SK-N-SH (cell line): Measurements from ENCODE around the gene GABRG3. TPM values are rescaled to one million over a fixed set of nuclear protein-coding genes. Genes with fewer than 3 reads are reported as not detected.
A peak's percentile ranks its signal among the peaks of the same experiment; 100 is the strongest.

Experiments used
- CTCF ChIA-PET: fragments of 300-600, 350-600 bp; formaldehyde crosslinking; extraction: SDS; loops from one replicate; lab custom pipeline; 2021; lab: Yijun Ruan, JAX
- POLR2A ChIA-PET: fragments of 350-600 bp; sonication (Branson Sonifier 250); formaldehyde crosslinking; extraction: SDS; loops from one replicate; lab custom pipeline; 2020; ENCODE audit warnings: antibody characterized with exemption, inconsistent platforms; lab: Yijun Ruan, JAX
- DNase-seq: peaks from one replicate; pipeline ENCODE4 v3.0.0; 2012
- H2AFZ ChIP-seq: fragments of 200-600 bp; sonication (generic); 2 replicates; pipeline ENCODE4 v1.8.1; 2016; ENCODE audit warnings: antibody characterized with exemption, mild to moderate bottlenecking, low read depth
- H3F3A ChIP-seq: fragments of 200-600 bp; sonication (generic); replicated peaks from 2 replicates; pipeline ENCODE3; 2016; ENCODE audit warnings: antibody characterized with exemption, mild to moderate bottlenecking; ENCODE audit not compliant: insufficient read depth
- H3K27ac ChIP-seq, 2 experiments: fragments of 200-500 bp in 1 of 2; fragments of 200-600 bp in 1 of 2; sonication (Bioruptor generic) in 1 of 2; sonication (generic), shearing (Covaris generic) in 1 of 2; 2 replicates each; pipeline versions ENCODE4 v1.5.1 to v1.6.1; 2014 to 2016; ENCODE audit warnings: low read depth in 2 of 2, inconsistent platforms in 1 of 2, low read length in 1 of 2, mild to moderate bottlenecking in 1 of 2, mixed read lengths in 1 of 2
- H3K27me3 ChIP-seq: fragments of 200-600 bp; sonication (generic), shearing (Covaris generic); 2 replicates; pipeline ENCODE4 v1.6.1; 2016; ENCODE audit warnings: mixed run types; ENCODE audit not compliant: insufficient read depth
- H3K36me3 ChIP-seq, 2 experiments: fragments of 200-500 bp in 1 of 2; fragments of 200-600 bp in 1 of 2; sonication (Bioruptor generic) in 1 of 2; sonication (generic) in 1 of 2; replicated peaks in 1 of 2; 2 replicates each; pipeline versions ENCODE3 to v1.5.1; 2014 to 2016; ENCODE audit warnings: low read length in 1 of 2, mild to moderate bottlenecking in 1 of 2; ENCODE audit not compliant: insufficient read depth in 2 of 2, control insufficient read depth in 1 of 2
- H3K4me1 ChIP-seq, 2 experiments: fragments of 200-500 bp in 1 of 2; fragments of 200-600 bp in 1 of 2; sonication (Bioruptor generic) in 1 of 2; sonication (generic), shearing (Covaris generic) in 1 of 2; 2 replicates each; pipeline versions ENCODE4 v1.5.1 to v1.6.1; 2014 to 2016; ENCODE audit warnings: low read depth in 1 of 2, low read length in 1 of 2, mixed run types in 1 of 2; ENCODE audit not compliant: insufficient read depth in 2 of 2, control insufficient read depth in 1 of 2
- H3K4me2 ChIP-seq: fragments of 200-600 bp; sonication (generic), shearing (Covaris generic); 2 replicates; pipeline ENCODE4 v1.6.1; 2017; ENCODE audit warnings: mixed run types
- H3K4me3 ChIP-seq, 2 experiments: fragments of 200-500 bp in 1 of 2; fragments of 200-600 bp in 1 of 2; sonication (Bioruptor generic) in 1 of 2; sonication (generic), shearing (Covaris generic) in 1 of 2; 2 replicates each; pipeline versions ENCODE4 v1.5.1 to v1.8.1; 2014 to 2016; ENCODE audit warnings: low read depth in 2 of 2, inconsistent platforms in 1 of 2, low read length in 1 of 2, mild to moderate bottlenecking in 1 of 2, mixed read lengths in 1 of 2, moderate library complexity in 1 of 2
- H3K79me2 ChIP-seq: fragments of 200-600 bp; sonication (generic); 2 replicates; pipeline ENCODE4 v1.8.1; 2017; ENCODE audit warnings: mild to moderate bottlenecking; ENCODE audit not compliant: insufficient read depth
- H3K9ac ChIP-seq: fragments of 200-600 bp; sonication (generic); 2 replicates; pipeline ENCODE4 v1.6.1; 2017; ENCODE audit warnings: mixed run types
- H3K9me2 ChIP-seq: fragments of 200-600 bp; sonication (generic); 2 replicates; pipeline ENCODE4 v1.6.1; 2017; ENCODE audit warnings: mixed run types
- H3K9me3 ChIP-seq: fragments of 200-600 bp; sonication (generic); 2 replicates; pipeline ENCODE4 v1.6.1; 2017; ENCODE audit warnings: mixed run types, mild to moderate bottlenecking, moderate library complexity
- H4K20me1 ChIP-seq: fragments of 200-600 bp; sonication (generic); 2 replicates; pipeline ENCODE4 v1.6.1; 2017; ENCODE audit warnings: mild to moderate bottlenecking, mixed run types; ENCODE audit not compliant: insufficient read depth
- ELF1 ChIP-seq: IDR thresholded peaks from 2 replicates; pipeline ENCODE4 v1.4.0; 2012
- FOXM1 ChIP-seq: IDR thresholded peaks from 2 replicates; pipeline ENCODE4 v1.4.0; 2012; ENCODE audit warnings: low read depth, mild to moderate bottlenecking
- GATA2 ChIP-seq: sonication (generic); formaldehyde crosslinking; IDR thresholded peaks from 2 replicates; pipeline ENCODE4 v1.5.0; 2020; ENCODE audit warnings: mild to moderate bottlenecking, missing genetic modification reagents
- MEF2A ChIP-seq: IDR thresholded peaks from 2 replicates; pipeline ENCODE4 v1.4.0; 2012; ENCODE audit warnings: low read depth, borderline replicate concordance
- RCOR1 ChIP-seq: fragments of 150-350 bp; IDR thresholded peaks from 2 replicates; pipeline ENCODE4 v1.6.1; 2017; ENCODE audit warnings: antibody characterized with exemption, low read length
- RFX5 ChIP-seq: IDR thresholded peaks from 2 replicates; pipeline ENCODE4 v1.6.1; 2012; ENCODE audit warnings: mild to moderate bottlenecking, improper control_type of control experiment, low read length
- SMC3 ChIP-seq: IDR thresholded peaks from 2 replicates; pipeline ENCODE4 v1.6.1; 2012; ENCODE audit warnings: low read depth, low read length, improper control_type of control experiment
- WGBS: methylation state at CpG from one replicate; pipeline ENCODE4 v1.1.6; 2017; ENCODE audit warnings: low lambda C conversion rate; 5-methylcytosine and 5-hydroxymethylcytosine counted together
- polyA plus RNA-seq, 3 experiments: library from polyadenylated mRNA; depleted of rRNA; stranded (reverse); fragments of >200 nt; gene quantifications; 2 replicates each; pipeline ENCODE4 v1.2.3, GENCODE V29; 2012

Gene GABRG3
- polyA plus RNA-seq, 1 of the 3 experiments (the other 2 are of a cell fraction) = not detected

DNA sequence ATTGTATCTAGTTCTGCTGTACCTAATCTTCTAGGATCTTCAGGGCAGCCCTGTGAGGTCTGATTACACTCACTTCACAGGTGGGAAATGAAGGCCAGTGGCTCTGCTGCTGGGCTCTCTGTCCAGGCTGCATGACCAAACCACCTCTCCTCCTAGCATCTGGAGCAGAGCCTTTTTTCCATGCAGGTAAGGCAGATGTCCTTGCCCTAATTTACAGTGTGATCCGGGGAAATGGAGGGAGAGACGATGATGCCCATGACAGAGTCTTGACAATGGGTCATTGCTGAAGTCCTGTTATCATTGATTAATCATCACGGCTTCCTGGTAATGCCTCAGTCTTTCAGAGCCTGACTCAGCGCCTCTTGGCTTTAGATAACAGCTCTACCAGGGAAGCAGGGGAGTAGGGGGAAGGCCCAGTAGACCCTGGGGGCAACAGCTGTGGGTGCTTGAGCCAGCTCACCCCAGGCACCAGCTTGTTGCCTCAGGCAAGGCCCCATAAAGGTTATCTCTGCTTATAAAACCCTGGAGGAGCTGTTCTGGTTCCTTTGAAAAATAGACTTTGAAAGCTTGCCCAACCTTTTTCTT lies 153.4 kb downstream of the GABRG3 start:
- no peaks in the 10 kb centered on the region for H3K36me3 ChIP-seq
- 3% methylated on average over 4 of the region's 4 CpGs for WGBS
- H3K9ac ChIP-seq = no peak overlapping the region
- no peaks in the 10 kb centered on the region for H3K9me2 ChIP-seq
- no peaks in the 10 kb centered on the region for H3K79me2 ChIP-seq
- H3K4me2 ChIP-seq = no peak overlapping the region
- peaks cover 0 to 55% of the 10 kb centered on the region in 2 experiments; a peak in 2 of 4 replicates for H3K4me1 ChIP-seq
- H3F3A ChIP-seq = no peaks in the 10 kb centered on the region
- H3K27me3 ChIP-seq = no peaks in the 10 kb centered on the region
- no peaks in the 10 kb centered on the region for H3K9me3 ChIP-seq
- H2AFZ ChIP-seq = no peak overlapping the region
- ChIA-PET CTCF (interaction anchor here (1.5 to 1.7 kb wide), 2 partner anchors 65 to 235 kb away, joined by 3 to 8 read pairs; no protein-coding TSS in a partner anchor), POLR2A (no interaction called here)
- H3K4me3 ChIP-seq = no peak overlapping the region
- peak overlapping the region in 1 of 2 experiments; percentile 55; a peak in 2 of 4 replicates for H3K27ac ChIP-seq
- TF ChIP-seq GATA2 = peak; percentile 47
- no peak for TF ChIP-seq RCOR1
- TF ChIP-seq RFX5 = no peak
- H4K20me1 ChIP-seq = no peaks in the 10 kb centered on the region
- peak; percentile 22 for DNase-seq

- H3K4me1 ChIP-seq = peaks cover 0 to 47% of the 10 kb centered on the region in 2 experiments; a peak in 2 of 4 replicates
- WGBS = 63% methylated on average over 3 of the region's 3 CpGs
- ChIA-PET POLR2A (no interaction called here), CTCF (interaction anchor here (1.5 to 1.7 kb wide), 2 partner anchors 65 to 234 kb away, joined by 3 to 8 read pairs; no protein-coding TSS in a partner anchor)
- DNase-seq = no peak
- no peaks in the 10 kb centered on the region for H4K20me1 ChIP-seq
- no peak overlapping the region for H3K4me3 ChIP-seq
- no peaks in the 10 kb centered on the region; the same call in 1 of the 2 replicates for H3K9me3 ChIP-seq
- H3K9me2 ChIP-seq = no peaks in the 10 kb centered on the region
- H3K36me3 ChIP-seq = no peaks in the 10 kb centered on the region
- H2AFZ ChIP-seq = no peak overlapping the region
- H3K4me2 ChIP-seq = no peak overlapping the region
- no peaks in the 10 kb centered on the region for H3F3A ChIP-seq
- no peak overlapping the region for H3K9ac ChIP-seq
- H3K27me3 ChIP-seq = no peaks in the 10 kb centered on the region
- no peaks in the 10 kb centered on the region for H3K79me2 ChIP-seq
- peak overlapping the region in 1 of 2 experiments; percentile 55; a peak in 1 of 4 replicates for H3K27ac ChIP-seq
- TF ChIP-seq SMC3 = no peak
- TF ChIP-seq FOXM1 = no peak
- no peak for TF ChIP-seq MEF2A
Observed at GRCh38 chr15:27125185-27125584, 154.2 kb downstream of the GABRG3 start.

DNA sequence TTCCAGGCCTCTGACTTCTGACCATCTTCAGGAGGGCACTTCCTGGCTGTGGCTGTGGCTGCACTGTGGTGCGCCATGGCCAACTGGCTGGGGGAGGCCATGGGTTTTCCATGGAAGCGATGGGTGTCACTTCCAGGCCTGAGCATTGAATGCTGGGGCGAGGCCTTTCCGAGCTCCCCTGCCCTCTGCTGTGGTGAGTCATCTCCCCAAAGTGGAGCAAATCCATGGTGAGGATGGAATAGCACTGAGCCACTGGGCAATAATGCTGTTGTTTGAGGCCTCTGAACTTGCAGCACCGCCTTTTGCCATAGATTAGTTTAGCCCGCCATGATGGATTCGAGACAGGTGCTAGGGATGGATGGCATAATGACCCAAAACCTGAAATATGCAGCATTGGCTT lies 155.5 kb downstream of the GABRG3 start:
- DNase-seq = no peak
- Histone ChIP-seq H3F3A (no peaks in the 10 kb centered on the region), H3K4me1 (peaks cover 0 to 36% of the 10 kb centered on the region in 2 experiments; a peak in 2 of 4 replicates), H3K4me3 (no peak overlapping the region), H3K79me2 (no peaks in the 10 kb centered on the region), H3K9me3 (no peaks in the 10 kb centered on the region; the same call in 1 of the 2 replicates), H3K27ac (no peak overlapping the region), H3K27me3 (no peaks in the 10 kb centered on the region), H4K20me1 (no peaks in the 10 kb centered on the region), H3K4me2 (no peak overlapping the region), H3K9me2 (no peaks in the 10 kb centered on the region), H3K36me3 (no peaks in the 10 kb centered on the region), H3K9ac (no peak overlapping the region), H2AFZ (no peak overlapping the region)
- POLR2A ChIA-PET = no interaction called here
- TF ChIP-seq RCOR1 (no peak), ELF1 (no peak)
- CTCF ChIA-PET = no interaction called here
- WGBS = 56% methylated on average over 4 of the region's 7 CpGs
